ENCODE results near the gene C4A.
"Not testable (repeated sequence)": the region's sequence is repeated elsewhere in the genome, so short reads cannot be mapped to it uniquely, and the experiment has no call there.

DNA sequence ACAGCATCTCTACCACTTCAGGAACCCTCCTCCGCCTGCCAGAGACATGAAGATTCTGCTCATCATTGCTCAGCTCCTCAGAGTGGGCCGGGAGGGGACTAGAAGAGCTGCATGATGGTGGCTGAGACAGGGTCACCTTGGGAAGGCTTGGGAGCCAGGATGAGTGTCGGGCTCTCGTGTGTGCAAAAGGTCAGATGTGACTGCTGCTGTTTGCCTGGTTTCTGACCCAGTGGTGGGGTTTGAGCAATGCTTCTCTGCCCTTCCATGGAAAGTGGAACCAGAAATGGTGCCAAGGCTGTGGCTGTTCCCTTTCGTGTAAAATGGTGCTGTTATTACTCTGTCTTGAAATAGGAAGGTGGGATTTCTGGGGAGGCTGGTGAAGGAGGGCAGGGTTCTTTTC, 31.9 kb downstream of the C4A start:
- TF ChIP-seq, protein P1, sequence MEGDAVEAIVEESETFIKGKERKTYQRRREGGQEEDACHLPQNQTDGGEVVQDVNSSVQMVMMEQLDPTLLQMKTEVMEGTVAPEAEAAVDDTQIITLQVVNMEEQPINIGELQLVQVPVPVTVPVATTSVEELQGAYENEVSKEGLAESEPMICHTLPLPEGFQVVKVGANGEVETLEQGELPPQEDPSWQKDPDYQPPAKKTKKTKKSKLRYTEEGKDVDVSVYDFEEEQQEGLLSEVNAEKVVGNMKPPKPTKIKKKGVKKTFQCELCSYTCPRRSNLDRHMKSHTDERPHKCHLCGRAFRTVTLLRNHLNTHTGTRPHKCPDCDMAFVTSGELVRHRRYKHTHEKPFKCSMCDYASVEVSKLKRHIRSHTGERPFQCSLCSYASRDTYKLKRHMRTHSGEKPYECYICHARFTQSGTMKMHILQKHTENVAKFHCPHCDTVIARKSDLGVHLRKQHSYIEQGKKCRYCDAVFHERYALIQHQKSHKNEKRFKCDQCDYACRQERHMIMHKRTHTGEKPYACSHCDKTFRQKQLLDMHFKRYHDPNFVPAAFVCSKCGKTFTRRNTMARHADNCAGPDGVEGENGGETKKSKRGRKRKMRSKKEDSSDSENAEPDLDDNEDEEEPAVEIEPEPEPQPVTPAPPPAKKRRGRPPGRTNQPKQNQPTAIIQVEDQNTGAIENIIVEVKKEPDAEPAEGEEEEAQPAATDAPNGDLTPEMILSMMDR (IDR thresholded peaks at IDR 0.05), result not testable (repeated sequence)
- TF ChIP-seq POLR2AphosphoS5 (IDR thresholded peaks at IDR 0.05), result not testable (repeated sequence)

Measured in stomach (tissue), 4 donors.